GM18517 (cell line): ENCODE results near the gene SIPA1L3.

Source experiments
- ATAC-seq: cut with Tn5 transposase; IDR thresholded peaks from one replicate; pipeline ENCODE4 v1.9.1; 2021; ENCODE audit warnings: mild to moderate bottlenecking, moderate library complexity; ENCODE audit not compliant: unreplicated experiment

Gene SIPA1L3

DNA sequence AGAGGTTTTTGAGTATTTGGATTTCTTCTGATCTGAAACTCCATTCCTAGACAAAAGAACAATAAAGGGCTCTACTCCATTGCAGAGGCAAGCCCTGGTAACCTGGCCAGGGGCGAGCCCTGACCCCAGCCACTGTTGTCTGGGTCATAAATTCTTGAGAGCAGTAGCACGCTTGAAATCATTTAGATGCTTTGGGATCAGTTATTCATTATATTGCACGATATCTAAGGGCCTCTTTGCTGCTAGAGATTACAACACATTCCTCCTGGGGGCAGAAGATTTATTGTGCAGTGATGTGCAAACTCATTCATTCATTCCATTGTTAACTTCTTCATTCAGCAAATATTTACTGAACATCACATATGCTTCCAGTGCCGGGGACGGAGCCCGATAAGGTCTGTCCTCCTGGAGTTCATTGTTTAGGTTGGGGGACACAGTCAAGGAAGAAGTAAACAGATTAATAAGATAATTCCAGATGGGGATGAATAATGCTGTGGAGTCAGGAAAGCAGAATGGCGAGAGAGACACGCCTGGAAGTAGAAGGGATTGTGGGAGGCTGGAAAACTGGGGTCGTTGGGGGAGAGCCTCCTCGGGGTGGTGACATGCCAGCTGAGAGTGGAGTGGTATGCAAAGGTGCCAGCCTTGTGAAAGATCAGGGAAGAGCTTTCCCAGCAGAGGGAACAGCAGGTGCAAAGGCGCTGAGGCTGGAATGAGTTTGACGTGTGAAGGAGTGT lies 34.9 kb downstream of the SIPA1L3 start:
- no peak for ATAC-seq

DNA sequence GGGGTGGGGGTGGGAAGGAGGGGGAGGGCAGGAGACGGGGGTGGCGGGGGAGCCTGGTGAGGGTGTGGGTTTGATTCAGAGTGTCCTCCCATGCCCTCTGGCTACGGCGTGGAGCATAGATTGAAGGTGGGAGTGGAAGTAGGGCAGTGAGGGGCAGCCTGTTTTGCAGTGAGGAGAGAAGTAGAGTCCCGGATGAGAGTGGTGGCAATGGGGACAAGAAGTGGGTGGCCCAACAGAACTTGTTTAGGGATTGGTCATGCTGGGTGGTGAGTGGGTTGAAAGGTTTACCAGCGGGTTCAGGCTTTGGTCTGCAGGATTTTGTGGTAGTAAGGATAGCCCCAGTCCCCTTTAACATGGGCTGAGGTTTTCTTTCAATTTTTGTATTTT lies 35.5 kb downstream of the SIPA1L3 start:
- ATAC-seq: no peak

GRCh38 chr19:37943480-37943879 lies 36.5 kb downstream of the SIPA1L3 start:
- no peak for ATAC-seq

DNA sequence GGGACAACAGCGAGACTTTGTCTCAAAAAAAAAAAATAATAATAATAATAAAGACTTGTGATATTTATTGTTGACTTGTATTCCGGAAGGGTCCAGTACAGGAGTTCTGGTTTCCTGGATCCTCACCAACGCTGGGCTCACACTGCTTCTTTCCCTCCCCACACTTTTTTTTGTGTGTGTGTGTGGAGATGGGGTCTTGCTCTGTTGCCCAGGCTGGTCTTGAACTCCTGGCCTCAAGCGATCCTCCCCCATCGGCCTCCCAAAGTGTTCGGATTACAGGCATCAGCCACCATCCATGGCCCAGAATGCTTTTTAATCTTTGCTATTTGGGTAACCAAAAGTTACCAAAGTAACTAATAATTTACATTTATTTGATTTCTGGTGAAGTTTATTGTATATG lies 39.1 kb downstream of the SIPA1L3 start:
- ATAC-seq: no peak

DNA sequence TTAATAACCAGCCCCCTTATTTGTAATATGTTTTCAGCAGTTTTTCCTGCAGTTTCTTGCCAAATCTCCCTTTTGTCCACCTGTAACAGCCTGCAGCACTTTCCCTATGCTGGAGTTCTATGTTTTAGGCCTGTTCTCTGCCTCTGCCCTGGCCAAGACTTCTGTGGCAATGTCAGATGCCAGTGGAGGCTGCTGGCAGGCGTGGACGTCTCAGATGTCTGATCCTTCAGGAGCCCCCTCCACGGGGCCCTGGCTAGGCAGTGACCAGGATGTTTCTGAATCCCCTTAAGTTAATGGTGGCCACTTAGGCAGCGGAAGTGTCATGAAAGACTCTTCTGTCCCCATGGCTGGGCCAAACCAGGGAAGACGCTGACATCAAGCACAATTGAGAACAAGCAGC lies 40.8 kb downstream of the SIPA1L3 start:
- ATAC-seq: no peak

DNA sequence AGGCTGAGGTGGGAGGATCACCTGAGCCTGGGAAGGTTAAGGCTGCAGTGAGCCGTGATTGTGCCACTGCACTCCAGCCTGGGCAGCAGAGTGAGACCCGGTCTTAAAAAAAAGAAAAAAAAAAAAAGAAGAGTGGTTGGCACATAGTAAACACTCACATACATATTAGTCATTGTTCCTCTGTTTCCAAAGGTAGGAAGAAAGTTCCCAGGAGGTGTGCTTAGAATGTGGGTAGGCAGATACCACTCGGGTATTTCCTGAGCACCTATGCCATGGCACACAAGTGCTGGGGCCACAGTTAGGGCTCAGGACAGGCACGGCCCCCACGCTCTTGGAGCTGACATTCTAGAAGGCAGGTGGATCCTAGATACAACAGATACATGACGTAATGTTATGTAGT lies 41.4 kb downstream of the SIPA1L3 start:
- ATAC-seq: no peak

DNA sequence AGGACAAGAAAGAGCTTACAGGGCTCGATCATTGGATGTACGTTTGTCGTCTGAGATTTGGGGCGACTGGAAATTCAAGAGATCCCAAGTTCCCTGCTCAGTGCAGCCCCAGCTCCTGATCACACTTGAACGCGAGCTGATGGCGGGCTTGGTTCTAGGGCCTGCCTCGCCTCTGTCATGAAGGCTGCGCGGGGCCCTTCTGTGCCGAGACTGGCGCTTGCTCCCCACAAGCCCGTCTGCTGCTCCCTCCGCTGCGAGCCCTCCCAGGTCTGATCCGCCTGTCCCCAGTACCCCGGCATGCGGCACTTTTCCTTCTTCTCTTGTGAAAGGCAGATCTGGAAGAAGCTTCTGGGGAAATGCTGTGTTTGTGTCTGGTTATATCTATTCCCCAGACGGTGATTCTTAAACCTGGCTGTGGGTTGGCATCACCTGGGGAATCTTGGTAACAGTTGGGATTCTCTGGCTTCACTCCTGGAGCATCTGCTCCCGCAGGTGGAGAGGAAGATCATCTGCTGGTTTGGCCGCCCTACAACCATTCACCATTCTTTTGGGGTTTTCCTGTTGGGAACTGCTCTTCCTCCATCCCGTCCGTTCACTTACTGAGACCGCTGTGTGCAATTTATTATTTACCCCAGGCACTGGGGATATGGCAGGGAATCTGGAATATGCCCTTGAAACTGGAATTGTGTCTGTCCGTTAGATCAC lies 43.6 kb downstream of the SIPA1L3 start:
- no peak for ATAC-seq

DNA sequence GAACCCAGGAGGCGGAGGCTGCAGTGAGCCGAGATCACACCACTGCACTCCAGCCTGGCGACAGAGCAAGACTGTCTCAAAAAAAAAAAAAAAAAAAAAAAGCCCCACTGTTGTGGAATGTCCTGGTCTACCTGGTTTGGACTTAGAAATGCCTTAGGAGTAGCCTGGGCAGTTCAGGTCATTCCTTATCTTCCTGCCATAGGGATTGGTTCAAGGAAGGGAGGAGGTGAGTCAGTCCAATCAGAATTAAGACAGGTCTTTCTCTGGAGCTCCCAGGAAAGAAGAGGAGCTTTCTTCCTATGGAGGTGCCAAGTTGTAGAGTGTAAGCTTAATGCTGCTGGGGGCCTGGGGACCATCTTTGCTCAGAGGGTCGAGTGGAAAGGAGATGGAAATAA lies 44.8 kb downstream of the SIPA1L3 start:
- no peak for ATAC-seq

DNA sequence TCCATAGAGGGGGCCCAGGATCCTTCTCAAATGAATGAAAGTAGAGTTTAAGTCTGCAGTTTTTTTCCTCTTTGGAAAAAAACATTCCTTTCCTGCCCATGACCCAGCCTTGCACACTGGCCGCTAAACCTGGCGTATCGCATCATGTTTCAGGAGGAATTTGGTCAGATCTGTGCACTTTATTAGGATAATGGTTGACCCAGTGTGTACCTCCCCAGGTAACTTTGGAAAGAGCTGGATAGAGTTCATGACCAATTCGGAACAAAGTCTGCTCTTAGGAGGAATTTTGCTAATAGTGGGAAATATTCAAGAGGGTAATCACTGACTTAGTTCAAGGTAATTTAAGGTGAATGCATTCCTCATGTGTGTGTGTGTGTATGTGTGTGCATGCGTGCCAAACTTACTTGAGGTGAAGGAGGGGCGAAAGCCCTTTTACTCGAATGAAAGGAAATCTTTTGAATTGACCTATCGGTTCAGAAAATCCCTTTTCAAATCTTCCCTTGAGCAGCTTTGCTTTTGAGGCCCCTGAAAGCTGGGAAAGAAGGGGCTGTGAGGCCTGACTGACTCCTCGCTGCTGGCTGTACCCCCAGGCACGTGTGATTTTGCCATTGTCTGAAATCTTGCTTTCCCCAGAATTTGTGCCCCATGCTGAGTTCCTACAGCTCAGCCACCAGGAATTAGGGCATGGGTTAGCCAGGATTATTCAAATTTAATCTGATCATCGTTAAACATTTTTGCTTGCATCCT lies 46.3 kb downstream of the SIPA1L3 start:
- no peak for ATAC-seq

GRCh38 chr19:37953918-37954303 lies 46.9 kb downstream of the SIPA1L3 start:
- ATAC-seq: no peak

DNA sequence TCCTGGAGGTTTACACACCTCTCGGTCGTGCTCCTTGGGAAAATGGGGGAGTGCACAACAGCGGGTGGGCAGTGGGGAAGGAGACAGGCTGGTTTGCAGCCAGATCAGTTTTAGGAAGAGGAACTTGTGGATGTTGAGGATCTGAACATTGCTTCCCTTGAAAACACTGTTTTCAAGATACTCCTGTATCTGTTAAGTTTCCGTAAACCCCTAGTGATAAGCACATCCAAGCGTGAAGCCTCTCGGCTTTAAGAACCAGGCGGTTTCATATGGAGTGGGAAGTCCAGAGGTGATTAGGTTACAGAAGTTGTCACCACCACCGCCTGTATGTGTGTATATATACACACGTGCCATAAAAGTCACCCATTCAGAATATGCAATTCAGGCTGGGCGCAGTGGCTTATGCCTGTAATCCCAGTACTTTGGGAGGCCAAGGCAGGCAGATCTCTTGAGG lies 47.4 kb downstream of the SIPA1L3 start:
- ATAC-seq: no peak

DNA sequence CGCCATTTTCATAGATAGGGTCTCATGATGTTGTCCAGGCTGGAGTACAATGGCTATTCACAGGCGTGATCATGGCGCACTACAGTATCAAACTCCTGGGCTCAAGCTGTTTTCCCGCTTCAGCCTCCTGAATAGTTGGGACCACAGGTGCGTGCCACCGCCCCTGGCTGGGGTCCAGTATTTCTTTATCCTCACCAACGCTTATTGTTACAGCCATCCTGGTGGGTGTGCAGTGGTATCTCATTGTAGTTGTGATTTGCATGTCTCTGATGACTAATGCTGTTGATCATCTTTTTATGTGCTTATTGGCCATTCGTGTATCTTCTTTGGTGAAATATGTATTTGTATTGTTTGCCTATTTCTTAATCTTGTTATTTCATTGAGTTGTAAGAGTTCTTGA lies 49.0 kb downstream of the SIPA1L3 start:
- ATAC-seq: no peak

DNA sequence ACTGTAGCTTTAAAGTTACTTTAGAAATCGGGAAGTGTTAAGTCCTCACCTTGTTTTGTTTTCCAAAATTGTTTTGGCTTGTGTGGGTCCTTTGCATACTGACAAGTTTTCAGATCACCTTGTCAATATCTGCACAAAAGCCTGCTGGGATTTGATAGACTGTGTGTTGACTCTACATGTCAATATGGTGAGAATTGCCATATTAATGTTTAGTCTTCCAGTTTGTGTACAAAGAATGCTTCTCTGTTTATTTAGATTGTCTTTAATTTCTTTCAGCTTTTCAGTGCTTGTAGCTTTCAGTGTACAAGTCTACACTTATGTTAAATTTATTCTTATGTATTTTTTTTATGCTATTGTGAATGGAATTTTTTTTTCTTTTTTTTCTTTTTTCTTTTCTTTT lies 50.2 kb downstream of the SIPA1L3 start:
- no peak for ATAC-seq

DNA sequence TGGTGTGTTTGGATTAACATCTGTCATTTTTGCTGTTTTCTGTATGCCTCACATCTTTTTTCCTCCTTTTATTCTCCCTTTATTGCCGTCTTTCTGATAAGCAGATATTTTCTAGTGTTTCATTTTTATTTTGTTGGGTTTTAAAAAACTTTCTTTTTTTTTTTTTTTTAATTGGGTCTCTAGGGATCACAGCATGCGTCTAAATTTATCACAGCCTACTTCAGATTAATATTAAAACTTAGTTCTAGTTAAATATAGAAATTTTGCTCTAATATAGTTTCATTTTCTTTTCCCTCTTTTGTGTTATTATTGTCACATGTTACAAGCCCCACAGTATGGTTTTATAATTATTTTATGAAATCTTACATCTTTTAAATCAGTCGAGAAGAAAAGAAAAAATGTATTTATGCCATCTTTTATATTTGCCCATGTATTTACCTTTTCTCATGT lies 52.7 kb downstream of the SIPA1L3 start:
- no peak for ATAC-seq

GRCh38 chr19:37961198-37961597 lies 54.2 kb downstream of the SIPA1L3 start:
- ATAC-seq: no peak

GRCh38 chr19:37963190-37963936 lies 56.4 kb downstream of the SIPA1L3 start:
- no peak for ATAC-seq

DNA sequence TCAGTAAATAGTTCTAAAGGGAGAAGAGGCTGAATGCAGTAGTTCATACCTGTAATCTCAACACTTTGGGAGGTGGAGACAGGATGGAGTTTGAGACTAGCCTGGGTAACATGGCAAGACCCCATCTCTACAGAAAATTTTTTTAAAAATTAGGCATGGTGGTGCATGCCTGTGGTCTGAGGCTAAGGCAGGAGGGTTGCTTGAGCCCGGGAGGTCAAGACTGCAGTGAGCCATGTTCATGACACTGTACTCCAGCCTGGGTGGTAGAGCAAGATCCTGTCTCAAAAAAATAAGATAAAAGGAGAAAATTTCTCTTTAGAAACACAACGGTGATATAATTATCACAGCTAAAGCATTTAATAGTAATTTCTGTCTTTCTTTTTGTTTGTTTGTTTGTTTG lies 57.1 kb downstream of the SIPA1L3 start:
- ATAC-seq: no peak

- ATAC-seq: no peak
Observed at GRCh38 chr19:37966211-37966661, 59.2 kb downstream of the SIPA1L3 start.

DNA sequence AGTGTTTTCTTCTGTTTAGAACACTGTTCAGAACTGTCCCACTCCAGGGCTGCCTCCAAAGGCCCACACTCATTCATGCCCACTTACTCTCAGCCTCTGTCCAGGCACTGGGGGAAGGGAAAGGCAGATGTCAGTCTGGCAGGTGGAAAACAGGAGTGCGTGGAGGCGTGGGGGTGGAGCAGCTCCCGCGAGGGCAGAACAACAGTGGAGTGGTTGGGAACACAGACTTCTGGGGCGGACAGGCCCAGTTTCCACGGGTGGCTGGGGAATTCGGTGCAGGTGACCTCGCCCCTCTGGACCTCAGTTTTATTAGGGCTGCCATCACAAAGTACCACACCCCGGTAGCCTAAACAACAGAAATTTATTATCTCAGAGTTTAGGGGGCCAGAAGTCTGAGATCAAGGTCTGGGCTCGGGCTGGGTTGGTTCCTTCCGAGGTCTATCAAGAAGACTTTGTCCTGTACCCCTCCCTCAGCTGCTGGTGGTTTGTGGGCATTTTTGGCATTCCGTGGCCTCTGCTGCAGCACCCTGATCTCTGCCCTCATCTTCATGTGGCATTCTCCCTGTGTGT lies 59.7 kb downstream of the SIPA1L3 start:
- no peak for ATAC-seq

DNA sequence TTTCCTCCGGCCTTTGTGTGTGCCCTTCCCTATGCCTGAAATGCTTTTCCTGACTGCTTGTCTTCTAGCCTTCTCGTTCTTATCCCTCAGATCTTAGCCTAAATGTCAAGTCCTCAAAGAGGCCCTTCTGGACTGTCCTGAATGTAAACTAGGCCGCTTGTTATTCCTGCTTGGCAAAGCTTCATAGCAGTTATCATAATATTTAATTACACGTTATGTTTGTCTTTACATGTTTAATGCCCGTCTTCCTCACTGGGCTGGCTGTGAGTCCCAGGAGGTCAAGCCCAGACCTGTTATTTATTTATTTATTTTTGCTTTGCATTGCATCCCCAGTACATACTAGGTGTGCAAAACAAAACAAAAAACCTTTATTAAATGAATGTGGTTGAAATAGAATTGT lies 62.7 kb downstream of the SIPA1L3 start:
- no peak for ATAC-seq

GRCh38 chr19:37970699-37971098 lies 63.7 kb downstream of the SIPA1L3 start:
- no peak for ATAC-seq
